NCI-H187 treated with DMSO at 0.1 percent for 48 hours (cell line): ENCODE results near the gene MSH5.
"Not testable (repeated sequence)": the region's sequence is repeated elsewhere in the genome, so short reads cannot be mapped to it uniquely, and the experiment has no call there.

ENCODE experiments used
- DNase-seq: peaks from one replicate; lab custom pipeline; 2025; lab: John Stamatoyannopoulos, UW

The MSH5 gene

DNA sequence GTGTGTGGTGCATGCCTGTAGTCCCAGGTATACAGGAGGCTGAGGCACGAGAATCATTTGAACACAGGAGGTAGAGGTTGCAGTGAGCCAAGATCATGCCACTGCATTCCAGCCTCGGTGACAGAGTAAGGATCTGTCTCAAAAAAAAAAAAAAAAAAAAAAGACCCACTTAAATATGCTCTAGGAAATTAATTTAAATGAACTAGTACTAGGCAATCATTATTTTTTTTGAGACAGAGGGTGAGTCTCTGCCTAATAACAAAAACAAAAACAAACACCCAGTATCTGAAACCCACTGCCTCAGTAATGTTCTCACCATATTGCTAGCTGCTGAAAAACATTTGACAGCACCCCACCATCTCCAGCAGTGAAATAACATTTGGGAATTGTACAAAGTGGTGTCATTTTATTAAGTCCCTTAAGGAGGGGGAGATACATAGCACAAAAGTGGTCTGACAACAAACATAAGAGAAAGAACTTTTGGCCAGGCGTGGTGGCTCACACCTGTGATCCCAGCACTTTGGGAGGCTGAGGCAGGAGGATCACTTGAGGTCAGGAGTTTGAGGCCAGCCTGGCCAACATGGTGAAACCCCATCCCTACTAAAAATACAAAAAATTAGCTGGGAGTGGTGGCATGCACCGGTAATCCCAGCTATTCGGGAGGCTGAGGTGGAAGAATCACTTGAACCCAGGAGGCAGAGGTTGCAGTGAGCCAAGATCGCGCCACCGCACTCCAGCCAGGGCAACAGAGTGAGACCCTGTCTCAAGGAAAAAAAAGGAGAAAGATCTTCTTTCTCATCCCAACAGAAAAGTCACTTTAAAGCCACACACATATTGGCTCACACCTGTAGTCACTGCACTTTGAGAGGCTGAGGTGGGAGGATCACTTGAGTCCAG lies 61.5 kb downstream of the MSH5 start:
- DNase-seq, result not testable (repeated sequence)

DNA sequence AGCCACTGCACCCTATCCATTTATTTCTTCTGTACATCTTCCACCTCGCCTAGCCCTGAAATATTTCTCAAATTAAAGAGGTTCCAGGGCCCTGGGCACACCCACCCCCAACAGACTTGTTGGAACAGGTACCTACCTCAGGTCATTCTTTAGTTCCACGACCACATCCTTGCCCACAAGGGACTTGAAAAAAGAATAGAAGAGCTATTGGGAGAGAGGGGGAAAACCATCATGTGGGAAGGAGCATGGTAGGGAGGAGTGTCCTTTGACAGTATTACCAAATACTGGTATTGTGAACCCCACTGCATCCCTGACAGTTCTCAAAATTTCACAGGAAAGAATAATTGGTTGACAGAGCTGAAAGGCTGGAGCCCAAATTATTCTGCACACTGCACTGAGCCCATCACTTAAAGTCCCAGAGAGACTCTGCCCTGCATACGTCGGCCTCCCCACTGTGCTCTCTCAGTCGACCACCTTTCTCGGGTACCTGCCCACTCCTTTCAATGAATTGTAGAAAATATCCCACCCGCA lies 66.2 kb downstream of the MSH5 start:
- no peak for DNase-seq

DNA sequence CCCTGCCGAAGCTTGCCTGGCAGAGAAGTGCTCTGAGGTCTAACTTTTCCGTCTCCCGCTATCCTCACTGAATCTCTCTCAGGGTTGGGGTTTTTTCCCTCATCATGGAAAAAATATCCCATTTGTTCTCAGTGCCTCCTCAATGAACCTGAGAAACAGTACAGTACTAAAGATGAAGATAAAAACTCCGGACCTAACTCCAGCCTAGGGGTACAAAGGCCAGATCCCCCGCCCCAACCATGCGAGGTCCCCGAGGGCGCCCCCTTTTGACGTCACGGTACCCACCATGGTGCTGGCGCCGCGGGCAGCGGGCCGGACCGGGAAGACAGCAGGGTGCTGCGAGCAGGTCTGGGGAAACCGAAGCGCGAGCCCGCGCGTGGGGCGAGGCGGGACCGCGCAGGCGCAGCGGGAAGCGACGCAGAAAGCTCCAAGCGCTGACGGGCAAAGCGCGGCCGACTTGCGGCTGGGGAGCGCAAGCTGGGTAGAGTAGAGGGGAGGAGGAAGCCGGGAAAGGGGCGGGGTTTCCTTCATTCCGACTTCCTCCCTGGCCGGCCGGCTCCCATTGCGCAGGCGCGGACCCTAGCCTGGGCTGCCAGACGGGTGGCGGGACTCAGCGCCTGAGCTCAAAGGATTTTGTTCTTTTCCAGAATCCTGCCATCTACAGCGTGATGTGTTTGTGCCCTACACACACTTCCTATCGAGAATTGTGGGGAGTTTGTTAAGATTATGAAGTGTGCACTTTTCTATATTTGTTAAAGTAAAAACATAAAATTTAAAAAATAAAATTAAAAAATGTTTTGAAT lies 66.9 kb downstream of the MSH5 start, which contains the start of gene LSM2:
TSS of gene LSM2 (minus strand) at position 497 of the 803 bp plus-strand sequence. CDS start at position 288, 209 bp downstream.
- DNase-seq, result peak; percentile 75

DNA sequence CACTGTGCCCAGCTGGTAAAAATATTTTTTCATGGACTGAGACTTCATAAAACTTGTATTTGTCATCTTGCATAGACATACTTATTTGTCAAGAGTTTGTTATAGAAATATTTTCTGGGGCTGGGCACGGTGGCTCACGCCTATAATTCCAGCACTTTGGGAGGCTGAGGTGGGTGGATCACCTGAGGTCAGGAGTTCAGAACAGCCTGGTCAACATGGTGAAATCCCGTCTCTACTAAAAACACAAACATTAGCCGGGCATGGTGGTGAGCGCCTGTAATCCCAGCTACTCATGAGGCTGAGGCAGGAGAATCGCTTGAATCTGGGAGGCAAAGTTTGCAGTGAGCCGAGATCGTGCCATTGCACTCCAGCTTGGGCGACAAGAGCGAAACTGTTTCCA lies 68.8 kb downstream of the MSH5 start:
- DNase-seq, result not testable (repeated sequence)

DNA sequence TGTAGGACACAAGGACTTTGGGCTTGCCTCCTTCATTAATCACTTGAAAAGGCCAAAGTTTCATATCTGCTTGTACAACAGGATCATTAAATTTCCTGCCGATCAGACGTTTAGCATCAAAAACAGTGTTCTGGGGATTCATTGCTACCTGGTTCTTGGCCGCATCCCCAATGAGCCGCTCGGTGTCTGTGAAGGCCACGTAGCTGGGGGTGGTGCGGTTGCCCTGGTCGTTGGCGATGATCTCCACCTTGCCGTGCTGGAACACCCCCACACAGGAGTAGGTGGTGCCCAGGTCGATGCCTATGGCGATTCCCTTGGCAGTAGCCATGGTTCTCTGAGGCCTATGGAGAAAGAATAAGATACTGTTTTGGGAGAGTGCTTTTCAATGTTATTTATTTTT lies 71.8 kb downstream of the MSH5 start:
- DNase-seq, result no peak
